WTC11 (cell line): ENCODE results near the gene CRACR2B. TPM values are rescaled to one million over a fixed set of nuclear protein-coding genes. Genes with fewer than 3 reads are reported as not detected.

ENCODE experiments used
- ATAC-seq: fragments of 200-7000 bp; cut with Tn5 transposase; 2 replicates; pipeline ENCODE4 v1.10.0; 2021; ENCODE audit warnings: mild to moderate bottlenecking, moderate library complexity
- CTCF ChIA-PET: fragments of 300-600 bp; sonication (Branson Sonifier 250); formaldehyde crosslinking; loops from one replicate; lab custom pipeline; 2021; ENCODE audit warnings: antibody characterized with exemption; lab: Charles Lee
- POLR2A ChIA-PET: fragments of 350-600 bp; sonication (Branson Sonifier 250); formaldehyde crosslinking; loops from one replicate; lab custom pipeline; 2021; ENCODE audit warnings: antibody characterized with exemption; lab: Charles Lee
- DNase-seq: peaks from one replicate; pipeline ENCODE4 v3.0.0; 2021; ENCODE audit warnings: low spot score
- H3K27ac Mint-ChIP-seq: 2 replicates; pipeline ENCODE4 v1.8.0; 2021; ENCODE audit warnings: mixed read lengths
- H3K27me3 Mint-ChIP-seq: 2 replicates; pipeline ENCODE4 v1.8.0; 2021; ENCODE audit warnings: low read depth, mild to moderate bottlenecking, moderate library complexity, mixed read lengths
- H3K36me3 Mint-ChIP-seq: 2 replicates; pipeline ENCODE4 v1.8.0; 2021; ENCODE audit warnings: mixed read lengths
- H3K4me1 Mint-ChIP-seq: 2 replicates; pipeline ENCODE4 v1.8.0; 2022; ENCODE audit warnings: mixed read lengths
- H3K4me3 Mint-ChIP-seq: 2 replicates; pipeline ENCODE4 v1.8.0; 2021; ENCODE audit warnings: mild to moderate bottlenecking, moderate library complexity, mixed read lengths
- H3K9me3 Mint-ChIP-seq: 2 replicates; pipeline ENCODE4 v1.8.0; 2021; ENCODE audit warnings: mixed read lengths
- ATF1 ChIP-seq: sonication (generic); formaldehyde crosslinking; IDR thresholded peaks from 2 replicates; pipeline ENCODE4 v1.8.1; 2023; ENCODE audit warnings: mild to moderate bottlenecking, moderate library complexity, missing genetic modification reagents
- CREB1 ChIP-seq: sonication (generic); formaldehyde crosslinking; IDR thresholded peaks from 2 replicates; pipeline ENCODE4 v1.8.0; 2023; ENCODE audit warnings: mild to moderate bottlenecking, missing genetic modification reagents
- CREM ChIP-seq: sonication (generic); formaldehyde crosslinking; IDR thresholded peaks from 2 replicates; pipeline ENCODE4 v1.8.1; 2022; ENCODE audit warnings: mild to moderate bottlenecking, missing genetic modification reagents, moderate library complexity
- HMGA2 ChIP-seq: fragments of 250-450 bp; sonication (Bioruptor Pico); IDR thresholded peaks from 2 replicates; pipeline ENCODE4 v1.4.0; 2021; ENCODE audit warnings: mild to moderate bottlenecking, moderate library complexity
- JUN ChIP-seq: sonication (generic); formaldehyde crosslinking; IDR thresholded peaks from 2 replicates; pipeline ENCODE4 v1.8.0; 2023; ENCODE audit warnings: mild to moderate bottlenecking, missing genetic modification reagents
- NFATC4 ChIP-seq: fragments of 250-450 bp; sonication (Bioruptor Pico); IDR thresholded peaks from 2 replicates; pipeline ENCODE4 v1.9.0; 2021; ENCODE audit warnings: mild to moderate bottlenecking
- NR3C1 ChIP-seq: sonication (generic); formaldehyde crosslinking; conservative IDR thresholded peaks from 2 replicates; pipeline ENCODE4 v1.8.1; 2023; ENCODE audit warnings: low read depth, mild to moderate bottlenecking, missing genetic modification reagents
- RELA ChIP-seq: sonication (generic); formaldehyde crosslinking; IDR thresholded peaks from 2 replicates; pipeline ENCODE4 v1.8.1; 2022; ENCODE audit warnings: missing genetic modification reagents, mild to moderate bottlenecking, borderline replicate concordance
- ZNF232 ChIP-seq: sonication (generic); formaldehyde crosslinking; IDR thresholded peaks from 2 replicates; pipeline ENCODE4 v1.8.0; 2022; ENCODE audit warnings: mild to moderate bottlenecking, missing genetic modification reagents
- ZNF396 ChIP-seq: fragments of 250-450 bp; sonication (Bioruptor Pico); IDR thresholded peaks from 2 replicates; pipeline ENCODE4 v1.8.0; 2021; ENCODE audit warnings: mild to moderate bottlenecking, moderate library complexity, borderline replicate concordance
- ZNF423 ChIP-seq: fragments of 250-450 bp; sonication (Bioruptor Pico); IDR thresholded peaks from 2 replicates; pipeline ENCODE4 v2.1.2; 2022; ENCODE audit warnings: mild to moderate bottlenecking, moderate library complexity
- total RNA-seq: library from RNA; stranded (reverse); gene quantifications from 3 replicates; pipeline ENCODE4 v1.2.3, GENCODE V29; 2021
- TF ChIP-seq, protein P1 (sequence below): sonication (generic); formaldehyde crosslinking; IDR thresholded peaks from 2 replicates; pipeline ENCODE4 v1.8.0; 2022; ENCODE audit warnings: mild to moderate bottlenecking, missing genetic modification reagents
- TF ChIP-seq, protein P2 (sequence below): sonication (generic); formaldehyde crosslinking; conservative IDR thresholded peaks from 2 replicates; pipeline ENCODE4 v1.8.1; 2023; ENCODE audit warnings: mild to moderate bottlenecking, low read depth, missing genetic modification reagents, moderate library complexity
- TF ChIP-seq, protein P3 (sequence below): fragments of 250-450 bp; sonication (Bioruptor Pico); conservative IDR thresholded peaks from 2 replicates; pipeline ENCODE4 v1.9.0; 2021; ENCODE audit warnings: mild to moderate bottlenecking
- TF ChIP-seq, protein P4 (sequence below): fragments of 250-450 bp; sonication (Bioruptor Pico); IDR thresholded peaks from 2 replicates; pipeline ENCODE4 v1.9.0; 2021; ENCODE audit warnings: mild to moderate bottlenecking
- TF ChIP-seq, protein P5 (sequence below): sonication (generic); formaldehyde crosslinking; IDR thresholded peaks from 2 replicates; pipeline ENCODE4 v1.8.0; 2022; ENCODE audit warnings: mild to moderate bottlenecking, missing genetic modification reagents
- TF ChIP-seq, protein P6 (sequence below): sonication (generic); formaldehyde crosslinking; IDR thresholded peaks from 2 replicates; pipeline ENCODE4 v1.8.0; 2023; ENCODE audit warnings: missing genetic modification reagents
- TF ChIP-seq, protein P7 (sequence below): fragments of 250-450 bp; sonication (Bioruptor Pico); IDR thresholded peaks from 2 replicates; pipeline ENCODE4 v1.9.0; 2021; ENCODE audit warnings: mild to moderate bottlenecking, borderline replicate concordance

CRACR2B gene
- total RNA-seq, 1 experiment from 2014 or later = 46.5 TPM

DNA sequence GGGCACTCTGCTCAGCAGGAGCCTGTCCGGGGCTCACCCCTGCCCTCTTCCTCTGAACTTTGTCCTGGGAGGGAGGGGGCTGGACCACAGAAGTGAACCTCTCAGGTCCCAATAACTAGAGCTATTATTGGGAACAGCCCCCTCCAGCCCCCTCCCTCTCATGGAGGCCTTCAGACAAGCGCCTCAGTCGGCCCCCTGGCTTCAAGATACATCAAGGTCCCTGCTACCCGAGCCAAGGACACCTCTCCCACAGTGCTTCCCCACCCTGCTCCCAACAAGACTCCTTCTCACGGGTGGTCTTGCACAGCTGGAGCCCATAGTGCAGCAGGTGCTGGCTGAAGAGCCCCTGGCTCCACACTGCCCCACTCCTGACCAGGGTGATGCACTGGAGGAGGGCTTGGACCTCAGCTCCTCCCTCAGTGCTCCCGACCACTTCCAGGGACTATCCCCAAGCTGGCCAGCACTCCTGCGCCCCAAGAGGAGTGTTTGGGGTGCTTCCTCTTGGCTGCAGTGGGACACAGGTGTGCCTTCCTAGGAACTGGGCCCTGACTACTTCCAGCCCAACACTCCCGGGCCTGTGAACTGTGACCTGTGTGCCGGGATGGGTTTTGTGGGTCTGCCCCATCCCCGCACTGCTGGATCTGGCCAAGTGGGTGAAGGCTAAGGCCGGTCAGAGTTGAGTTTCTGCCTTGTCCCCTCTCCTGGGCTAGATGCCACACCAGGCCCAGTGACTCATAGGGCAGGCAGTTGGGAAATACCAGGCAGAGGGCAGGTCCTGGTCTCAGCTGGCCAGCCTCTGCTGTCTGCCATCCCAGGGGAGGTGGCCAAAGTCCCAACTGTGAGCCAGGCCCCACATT is 6.8 kb upstream of the CRACR2B start (continued):
- TF ChIP-seq, protein P1, sequence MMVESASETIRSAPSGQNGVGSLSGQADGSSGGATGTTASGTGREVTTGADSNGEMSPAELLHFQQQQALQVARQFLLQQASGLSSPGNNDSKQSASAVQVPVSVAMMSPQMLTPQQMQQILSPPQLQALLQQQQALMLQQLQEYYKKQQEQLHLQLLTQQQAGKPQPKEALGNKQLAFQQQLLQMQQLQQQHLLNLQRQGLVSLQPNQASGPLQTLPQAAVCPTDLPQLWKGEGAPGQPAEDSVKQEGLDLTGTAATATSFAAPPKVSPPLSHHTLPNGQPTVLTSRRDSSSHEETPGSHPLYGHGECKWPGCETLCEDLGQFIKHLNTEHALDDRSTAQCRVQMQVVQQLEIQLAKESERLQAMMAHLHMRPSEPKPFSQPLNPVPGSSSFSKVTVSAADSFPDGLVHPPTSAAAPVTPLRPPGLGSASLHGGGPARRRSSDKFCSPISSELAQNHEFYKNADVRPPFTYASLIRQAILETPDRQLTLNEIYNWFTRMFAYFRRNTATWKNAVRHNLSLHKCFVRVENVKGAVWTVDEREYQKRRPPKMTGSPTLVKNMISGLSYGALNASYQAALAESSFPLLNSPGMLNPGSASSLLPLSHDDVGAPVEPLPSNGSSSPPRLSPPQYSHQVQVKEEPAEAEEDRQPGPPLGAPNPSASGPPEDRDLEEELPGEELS = no peak

DNA sequence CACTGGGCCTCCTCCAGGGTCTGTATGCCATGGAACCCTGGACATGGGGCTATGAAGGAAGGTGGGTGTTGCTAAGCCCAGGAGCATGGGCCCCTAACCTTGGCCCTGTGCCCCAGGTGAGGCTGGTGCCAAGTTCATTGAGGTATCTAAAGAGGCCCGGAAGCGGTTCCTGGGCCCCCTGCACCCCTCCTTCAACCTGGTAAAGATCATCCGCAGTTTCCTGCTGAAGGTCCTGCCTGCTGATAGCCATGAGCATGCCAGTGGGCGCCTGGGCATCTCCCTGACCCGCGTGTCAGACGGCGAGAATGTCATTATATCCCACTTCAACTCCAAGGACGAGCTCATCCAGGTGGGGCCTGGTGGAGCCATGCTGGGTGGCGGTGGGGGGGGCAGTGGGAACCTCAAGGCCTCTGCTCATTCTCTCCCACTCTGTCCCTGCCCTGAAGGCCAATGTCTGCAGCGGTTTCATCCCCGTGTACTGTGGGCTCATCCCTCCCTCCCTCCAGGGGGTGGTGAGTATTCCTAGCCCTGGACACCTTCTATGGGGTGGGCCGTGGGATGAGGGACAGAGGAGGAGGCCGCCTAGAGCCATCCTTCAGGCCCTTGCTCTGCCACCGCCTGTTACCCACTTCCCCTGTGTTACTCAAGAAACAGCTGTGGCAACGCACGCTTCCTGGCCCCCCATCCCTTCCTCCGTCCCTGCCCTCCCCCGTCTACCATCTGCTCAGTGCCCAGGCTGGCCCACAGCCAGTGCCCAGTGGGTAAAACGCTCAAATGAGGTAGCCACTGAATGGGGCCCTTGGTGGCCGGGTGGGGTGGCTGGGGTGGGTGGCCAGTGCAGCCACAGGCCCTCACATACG is 6.0 kb upstream of the CRACR2B start:
- CTCF ChIA-PET = no interaction called here
- no peak overlapping the region for H3K27ac Mint-ChIP-seq
- ATAC-seq (no peak), DNase-seq (no peak)
- peaks cover 12% of the 10 kb centered on the region for H3K4me1 Mint-ChIP-seq
- H3K9me3 Mint-ChIP-seq = no peaks in the 10 kb centered on the region
- H3K4me3 Mint-ChIP-seq = no peak overlapping the region
- H3K36me3 Mint-ChIP-seq = no peaks in the 10 kb centered on the region
- no peaks in the 10 kb centered on the region; the same call in 1 of the 2 replicates for H3K27me3 Mint-ChIP-seq
- POLR2A ChIA-PET = interaction anchor here (3.4 kb wide), 1 partner anchor 8 kb away, joined by 38 read pairs; the partner anchor contains the start of gene CRACR2B
- TF ChIP-seq ZNF232 (CRISPR knock-in tag) (no peak), RELA (CRISPR knock-in tag) (no peak), ZNF396 (CRISPR knock-in tag) (no peak), NR3C1 (CRISPR knock-in tag) (no peak), NFATC4 (no peak), ATF1 (CRISPR knock-in tag) (no peak), HMGA2 (CRISPR knock-in tag) (no peak), JUN (CRISPR knock-in tag) (no peak), ZNF423 (CRISPR knock-in tag) (no peak), CREM (CRISPR knock-in tag) (no peak), CREB1 (CRISPR knock-in tag) (no peak)
- TF ChIP-seq, protein P2, sequence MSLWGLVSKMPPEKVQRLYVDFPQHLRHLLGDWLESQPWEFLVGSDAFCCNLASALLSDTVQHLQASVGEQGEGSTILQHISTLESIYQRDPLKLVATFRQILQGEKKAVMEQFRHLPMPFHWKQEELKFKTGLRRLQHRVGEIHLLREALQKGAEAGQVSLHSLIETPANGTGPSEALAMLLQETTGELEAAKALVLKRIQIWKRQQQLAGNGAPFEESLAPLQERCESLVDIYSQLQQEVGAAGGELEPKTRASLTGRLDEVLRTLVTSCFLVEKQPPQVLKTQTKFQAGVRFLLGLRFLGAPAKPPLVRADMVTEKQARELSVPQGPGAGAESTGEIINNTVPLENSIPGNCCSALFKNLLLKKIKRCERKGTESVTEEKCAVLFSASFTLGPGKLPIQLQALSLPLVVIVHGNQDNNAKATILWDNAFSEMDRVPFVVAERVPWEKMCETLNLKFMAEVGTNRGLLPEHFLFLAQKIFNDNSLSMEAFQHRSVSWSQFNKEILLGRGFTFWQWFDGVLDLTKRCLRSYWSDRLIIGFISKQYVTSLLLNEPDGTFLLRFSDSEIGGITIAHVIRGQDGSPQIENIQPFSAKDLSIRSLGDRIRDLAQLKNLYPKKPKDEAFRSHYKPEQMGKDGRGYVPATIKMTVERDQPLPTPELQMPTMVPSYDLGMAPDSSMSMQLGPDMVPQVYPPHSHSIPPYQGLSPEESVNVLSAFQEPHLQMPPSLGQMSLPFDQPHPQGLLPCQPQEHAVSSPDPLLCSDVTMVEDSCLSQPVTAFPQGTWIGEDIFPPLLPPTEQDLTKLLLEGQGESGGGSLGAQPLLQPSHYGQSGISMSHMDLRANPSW (CRISPR knock-in tag) = no peak
- TF ChIP-seq, protein P3, sequence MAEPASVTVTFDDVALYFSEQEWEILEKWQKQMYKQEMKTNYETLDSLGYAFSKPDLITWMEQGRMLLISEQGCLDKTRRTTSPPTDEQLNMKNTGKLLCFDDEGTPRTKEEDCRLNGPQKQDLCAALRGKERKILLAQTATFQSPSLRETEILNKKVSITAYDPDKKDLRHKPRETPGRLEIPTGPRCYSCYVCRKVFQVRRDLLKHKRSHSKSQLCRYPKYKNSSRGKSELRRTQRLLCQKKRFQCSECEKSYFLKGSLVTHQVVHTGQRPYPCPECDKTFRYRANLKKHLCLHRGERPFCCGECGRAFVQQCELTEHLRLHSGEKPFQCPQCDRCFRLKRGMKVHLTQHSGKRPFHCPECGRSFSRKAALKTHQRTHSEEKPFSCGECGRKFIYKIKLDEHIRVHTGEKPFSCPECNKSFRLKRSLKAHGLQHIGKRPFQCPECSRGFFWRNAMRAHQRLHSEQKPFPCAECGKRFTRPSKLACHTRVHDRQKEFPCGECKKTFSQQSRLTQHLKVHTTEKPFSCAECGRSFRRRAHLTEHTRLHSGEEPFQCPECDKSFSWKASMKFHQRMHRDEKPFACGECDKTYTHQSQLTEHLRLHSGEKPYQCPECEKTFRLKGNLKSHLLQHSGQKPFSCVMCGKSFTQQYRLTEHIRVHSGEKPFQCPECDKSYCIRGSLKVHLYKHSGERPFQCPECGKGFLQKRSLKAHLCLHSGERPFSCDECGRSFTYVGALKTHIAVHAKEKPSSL (CRISPR knock-in tag) = no peak
- TF ChIP-seq, protein P4, sequence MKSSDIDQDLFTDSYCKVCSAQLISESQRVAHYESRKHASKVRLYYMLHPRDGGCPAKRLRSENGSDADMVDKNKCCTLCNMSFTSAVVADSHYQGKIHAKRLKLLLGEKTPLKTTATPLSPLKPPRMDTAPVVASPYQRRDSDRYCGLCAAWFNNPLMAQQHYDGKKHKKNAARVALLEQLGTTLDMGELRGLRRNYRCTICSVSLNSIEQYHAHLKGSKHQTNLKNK (CRISPR knock-in tag) = no peak
- TF ChIP-seq, protein P5, sequence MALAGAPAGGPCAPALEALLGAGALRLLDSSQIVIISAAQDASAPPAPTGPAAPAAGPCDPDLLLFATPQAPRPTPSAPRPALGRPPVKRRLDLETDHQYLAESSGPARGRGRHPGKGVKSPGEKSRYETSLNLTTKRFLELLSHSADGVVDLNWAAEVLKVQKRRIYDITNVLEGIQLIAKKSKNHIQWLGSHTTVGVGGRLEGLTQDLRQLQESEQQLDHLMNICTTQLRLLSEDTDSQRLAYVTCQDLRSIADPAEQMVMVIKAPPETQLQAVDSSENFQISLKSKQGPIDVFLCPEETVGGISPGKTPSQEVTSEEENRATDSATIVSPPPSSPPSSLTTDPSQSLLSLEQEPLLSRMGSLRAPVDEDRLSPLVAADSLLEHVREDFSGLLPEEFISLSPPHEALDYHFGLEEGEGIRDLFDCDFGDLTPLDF = no peak
- TF ChIP-seq, protein P6, sequence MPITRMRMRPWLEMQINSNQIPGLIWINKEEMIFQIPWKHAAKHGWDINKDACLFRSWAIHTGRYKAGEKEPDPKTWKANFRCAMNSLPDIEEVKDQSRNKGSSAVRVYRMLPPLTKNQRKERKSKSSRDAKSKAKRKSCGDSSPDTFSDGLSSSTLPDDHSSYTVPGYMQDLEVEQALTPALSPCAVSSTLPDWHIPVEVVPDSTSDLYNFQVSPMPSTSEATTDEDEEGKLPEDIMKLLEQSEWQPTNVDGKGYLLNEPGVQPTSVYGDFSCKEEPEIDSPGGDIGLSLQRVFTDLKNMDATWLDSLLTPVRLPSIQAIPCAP (CRISPR knock-in tag) = no peak
- TF ChIP-seq, protein P7, sequence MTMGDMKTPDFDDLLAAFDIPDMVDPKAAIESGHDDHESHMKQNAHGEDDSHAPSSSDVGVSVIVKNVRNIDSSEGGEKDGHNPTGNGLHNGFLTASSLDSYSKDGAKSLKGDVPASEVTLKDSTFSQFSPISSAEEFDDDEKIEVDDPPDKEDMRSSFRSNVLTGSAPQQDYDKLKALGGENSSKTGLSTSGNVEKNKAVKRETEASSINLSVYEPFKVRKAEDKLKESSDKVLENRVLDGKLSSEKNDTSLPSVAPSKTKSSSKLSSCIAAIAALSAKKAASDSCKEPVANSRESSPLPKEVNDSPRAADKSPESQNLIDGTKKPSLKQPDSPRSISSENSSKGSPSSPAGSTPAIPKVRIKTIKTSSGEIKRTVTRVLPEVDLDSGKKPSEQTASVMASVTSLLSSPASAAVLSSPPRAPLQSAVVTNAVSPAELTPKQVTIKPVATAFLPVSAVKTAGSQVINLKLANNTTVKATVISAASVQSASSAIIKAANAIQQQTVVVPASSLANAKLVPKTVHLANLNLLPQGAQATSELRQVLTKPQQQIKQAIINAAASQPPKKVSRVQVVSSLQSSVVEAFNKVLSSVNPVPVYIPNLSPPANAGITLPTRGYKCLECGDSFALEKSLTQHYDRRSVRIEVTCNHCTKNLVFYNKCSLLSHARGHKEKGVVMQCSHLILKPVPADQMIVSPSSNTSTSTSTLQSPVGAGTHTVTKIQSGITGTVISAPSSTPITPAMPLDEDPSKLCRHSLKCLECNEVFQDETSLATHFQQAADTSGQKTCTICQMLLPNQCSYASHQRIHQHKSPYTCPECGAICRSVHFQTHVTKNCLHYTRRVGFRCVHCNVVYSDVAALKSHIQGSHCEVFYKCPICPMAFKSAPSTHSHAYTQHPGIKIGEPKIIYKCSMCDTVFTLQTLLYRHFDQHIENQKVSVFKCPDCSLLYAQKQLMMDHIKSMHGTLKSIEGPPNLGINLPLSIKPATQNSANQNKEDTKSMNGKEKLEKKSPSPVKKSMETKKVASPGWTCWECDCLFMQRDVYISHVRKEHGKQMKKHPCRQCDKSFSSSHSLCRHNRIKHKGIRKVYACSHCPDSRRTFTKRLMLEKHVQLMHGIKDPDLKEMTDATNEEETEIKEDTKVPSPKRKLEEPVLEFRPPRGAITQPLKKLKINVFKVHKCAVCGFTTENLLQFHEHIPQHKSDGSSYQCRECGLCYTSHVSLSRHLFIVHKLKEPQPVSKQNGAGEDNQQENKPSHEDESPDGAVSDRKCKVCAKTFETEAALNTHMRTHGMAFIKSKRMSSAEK (CRISPR knock-in tag) = no peak
